HepG2 (cell line): ENCODE results near the gene ENDOD1. TPM values are rescaled to one million over a fixed set of nuclear protein-coding genes. Genes with fewer than 3 reads are reported as not detected.

Source experiments
- ATAC-seq: fragments of 200-7000 bp; cut with Tn5 transposase; 3 replicates; pipeline ENCODE4 v1.9.1; 2020; ENCODE audit warnings: mild to moderate bottlenecking, moderate library complexity
- BruUV-seq: library from RNA; stranded (reverse); fragments of 400-500 nt; replicated peaks from 2 replicates; lab custom pipeline; 2021; lab: Mats Ljungman, UMichigan
- CTCF ChIA-PET: fragments of 300-600 bp; formaldehyde crosslinking; extraction: SDS; loops from one replicate; lab custom pipeline; 2021; ENCODE audit warnings: low total read pairs, inconsistent platforms, low intra/inter-chr PET ratio; lab: Yijun Ruan, JAX
- POLR2A ChIA-PET: fragments of 350-600 bp; sonication (Branson Sonifier 250); formaldehyde crosslinking; loops from one replicate; lab custom pipeline; 2020; ENCODE audit warnings: antibody characterized with exemption, inconsistent platforms; lab: Yijun Ruan, JAX
- DNase-seq: peaks from one replicate; pipeline ENCODE4 v3.0.0-alpha.2; 2015; ENCODE audit warnings: low spot score
- FAIRE-seq: peaks from 3 replicates; lab custom pipeline; 2011; peaks lifted over from hg19 to GRCh38; lab: Jason Lieb, UNC
- H2AFZ ChIP-seq: one replicate; pipeline ENCODE4 v1.6.1; 2011; ENCODE audit warnings: low read length, inconsistent platforms
- H3K27ac ChIP-seq: fragments of 300-600 bp; 3 replicates; pipeline ENCODE4 v1.8.0; 2011; ENCODE audit warnings: mixed run types, mild to moderate bottlenecking, mixed read lengths, low read length, inconsistent platforms; ENCODE audit not compliant: insufficient read depth; ENCODE audit errors: extremely low read length
- H3K27me3 ChIP-seq, 2 experiments: fragments of 200-600 bp in 1 of 2; 2 replicates in 1 of 2; 3 replicates in 1 of 2; pipeline versions ENCODE4 v1.6.0 to v1.8.0; 2011; ENCODE audit warnings: low read length in 2 of 2, mild to moderate bottlenecking in 2 of 2, moderate library complexity in 2 of 2, inconsistent platforms in 1 of 2; ENCODE audit not compliant: insufficient read depth in 2 of 2, control insufficient read depth in 1 of 2
- H3K36me3 ChIP-seq, 2 experiments: fragments of 200-600 bp in 1 of 2; replicated peaks in 1 of 2; 2 replicates in 1 of 2; 3 replicates in 1 of 2; pipeline versions ENCODE4 v1.5.1 to v1.8.0; 2011; ENCODE audit warnings: low read length in 2 of 2, inconsistent platforms in 1 of 2; ENCODE audit not compliant: insufficient read depth in 2 of 2, control insufficient read depth in 1 of 2
- H3K4me1 ChIP-seq: 2 replicates; pipeline ENCODE4 v1.5.1; 2012; ENCODE audit warnings: low read length, inconsistent platforms; ENCODE audit not compliant: insufficient read depth
- H3K4me2 ChIP-seq: 2 replicates; pipeline ENCODE4 v1.6.0; 2011; ENCODE audit warnings: low read depth, low read length, inconsistent platforms
- H3K4me3 ChIP-seq, 3 experiments: fragments of 200-600 bp in 1 of 3; sonication (generic), shearing (Covaris generic) in 1 of 3; replicated peaks in 1 of 3; 2 replicates each; pipeline ENCODE4 v1.5.1; 2011 to 2016; ENCODE audit warnings: low read length in 3 of 3, inconsistent platforms in 2 of 3, low read depth in 2 of 3, mild to moderate bottlenecking in 2 of 3, control low read depth in 1 of 3, mixed read lengths in 1 of 3; ENCODE audit not compliant: insufficient read depth in 1 of 3
- H3K79me2 ChIP-seq: one replicate; pipeline ENCODE4 v1.6.1; 2011; ENCODE audit warnings: low read length, inconsistent platforms; ENCODE audit not compliant: insufficient read depth
- H3K9ac ChIP-seq: 2 replicates; pipeline ENCODE4 v1.6.0; 2011; ENCODE audit warnings: mild to moderate bottlenecking, low read depth, low read length, inconsistent platforms; ENCODE audit not compliant: insufficient read depth
- H3K9me3 ChIP-seq: 2 replicates; pipeline ENCODE4 v1.5.1; 2012; ENCODE audit warnings: mild to moderate bottlenecking, low read length
- H4K20me1 ChIP-seq: 2 replicates; pipeline ENCODE4 v1.6.0; 2011; ENCODE audit warnings: inconsistent platforms, mild to moderate bottlenecking, low read length, moderate library complexity; ENCODE audit not compliant: insufficient read depth
- CHD2 ChIP-seq: IDR thresholded peaks from 2 replicates; pipeline ENCODE4 v1.6.1; 2011; ENCODE audit warnings: low read depth, low read length, improper control_type of control experiment
- MATR3 ChIP-seq: sonication (generic); formaldehyde crosslinking; IDR thresholded peaks from 2 replicates; pipeline ENCODE4 v1.4.0; 2020; ENCODE audit warnings: missing genetic modification reagents
- PRDM10 ChIP-seq: sonication (generic); formaldehyde crosslinking; IDR thresholded peaks from 2 replicates; pipeline ENCODE4 v1.4.0; 2020; ENCODE audit warnings: low read depth, missing genetic modification reagents
- RAD51 ChIP-seq: fragments of 450-650 bp; IDR thresholded peaks from 2 replicates; pipeline ENCODE4 v1.6.1; 2016; ENCODE audit warnings: borderline replicate concordance
- TBX2 ChIP-seq: sonication (generic); formaldehyde crosslinking; IDR thresholded peaks from 2 replicates; pipeline ENCODE4 v1.5.0; 2020; ENCODE audit warnings: missing genetic modification reagents, mild to moderate bottlenecking, borderline replicate concordance
- WGBS: methylation state at CpG from one replicate; pipeline ENCODE4 v1.1.6; 2017; ENCODE audit warnings: low lambda C conversion rate; 5-methylcytosine and 5-hydroxymethylcytosine counted together
- in situ Hi-C: cut with HindIII; loops from 2 replicates; pipeline ENCODE4 v1.10.0; 2017; ENCODE audit warnings: low pct_unique_long_range_greater_than_20kb; ENCODE audit not compliant: extremely low pct_ligation_motif_present
- intact Hi-C: fragments of 100-400 bp; cut with micrococcal nuclease; formaldehyde crosslinking; loops from one replicate; pipeline ENCODE4 v1.10.0; 2022; ENCODE audit not compliant: unreplicated experiment
- polyA plus RNA-seq, 8 experiments: library from polyadenylated mRNA; depleted of rRNA in 3 of 8; stranded (reverse) in 7 of 8; unstranded in 1 of 8; fragments of >200 nt; fragmentation: Illumina TruSeq in 4 of 8; extraction: Trizol in 4 of 8; gene quantifications; 2 replicates each; pipeline versions ENCODE4 v1.2.1 to v1.2.3, GENCODE V29; 2011 to 2016; ENCODE audit warnings: low read depth in 4 of 8, missing spikeins in 1 of 8, mixed read lengths in 1 of 8; ENCODE audit not compliant: insufficient read depth in 1 of 8
- total RNA-seq, 5 experiments: library from RNA; depleted of rRNA; stranded (reverse); fragments of >200 nt; fragmentation: Illumina TruSeq; extraction: Trizol; gene quantifications; 2 replicates each; pipeline ENCODE4 v1.2.3, GENCODE V29; 2016; ENCODE audit warnings: low read depth in 1 of 5
- TF ChIP-seq, protein P1 (sequence below): sonication (generic); formaldehyde crosslinking; IDR thresholded peaks from 2 replicates; pipeline ENCODE4 v1.4.0; 2020; ENCODE audit warnings: missing genetic modification reagents; ENCODE audit errors: not compliant biosample characterization

ENDOD1 gene
- total and polyA plus RNA-seq, 2 of the 13 experiments (the other 11 are each of a cell fraction or from before 2014, with no cell fraction given) = 2.0 to 6.8 TPM

GRCh38 chr11:95072948-95073347 lies 16.7 kb upstream of the ENDOD1 start (continued):
- no peak for TF ChIP-seq CHD2

GRCh38 chr11:95074792-95075563 lies 14.7 kb upstream of the ENDOD1 start:
- TF ChIP-seq MATR3 (no peak), RAD51 (peak; percentile 8; the same call in 1 of the 2 replicates), TBX2 (CRISPR knock-in tag) (no peak), PRDM10 (CRISPR knock-in tag) (no peak)
- TF ChIP-seq, protein P1, sequence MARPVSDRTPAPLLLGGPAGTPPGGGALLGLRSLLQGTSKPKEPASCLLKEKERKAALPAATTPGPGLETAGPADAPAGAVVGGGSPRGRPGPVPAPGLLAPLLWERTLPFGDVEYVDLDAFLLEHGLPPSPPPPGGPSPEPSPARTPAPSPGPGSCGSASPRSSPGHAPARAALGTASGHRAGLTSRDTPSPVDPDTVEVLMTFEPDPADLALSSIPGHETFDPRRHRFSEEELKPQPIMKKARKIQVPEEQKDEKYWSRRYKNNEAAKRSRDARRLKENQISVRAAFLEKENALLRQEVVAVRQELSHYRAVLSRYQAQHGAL (CRISPR knock-in tag) = no peak
- ATAC-seq (peak; percentile 41; the same call in 1 of the 3 replicates), DNase-seq (no peak), FAIRE-seq (no peak)
- POLR2A ChIA-PET = no interaction called here
- no TSS peak for BruUV-seq
- Histone ChIP-seq H3K9me3 (no peaks in the 10 kb centered on the region), H3K9ac (no peak overlapping the region), H3K4me2 (0 out of 2 replicates have a peak overlapping the region, but pooled peaks have one; percentile 16), H2AFZ (no peak overlapping the region), H4K20me1 (peaks cover 3% of the 10 kb centered on the region; the same call in 1 of the 2 replicates), H3K4me1 (peaks cover 6% of the 10 kb centered on the region; the same call in 1 of the 2 replicates), H3K36me3 (no peaks in the 10 kb centered on the region), H3K79me2 (no peaks in the 10 kb centered on the region), H3K27ac (no peak overlapping the region), H3K27me3 (no peaks in the 10 kb centered on the region; a peak in 2 of 5 replicates), H3K4me3 (no peak overlapping the region)
- WGBS = 32% methylated on average over 7 of the region's 8 CpGs
- intact Hi-C loops (no loop called here), in situ Hi-C loops (loop anchor here (5.0 to 25.0 kb wide), 2 partner anchors 57 to 162 kb away; partner anchors contain the start of gene SESN3)
- CTCF ChIA-PET = no interaction called here
